SK-N-MC (cell line): ENCODE results near the gene TINAG.
A peak's percentile ranks its signal among the peaks of the same experiment; 100 is the strongest.

Experiments used
- DNase-seq: peaks from one replicate; pipeline ENCODE4 v3.0.0-alpha.2; 2011; ENCODE audit warnings: low read depth, low spot score
- H3K27ac ChIP-seq: fragments of 200-600 bp; sonication (generic); 2 replicates; pipeline ENCODE4 v1.5.1; 2016; ENCODE audit warnings: mixed run types
- H3K36me3 ChIP-seq: fragments of 200-600 bp; sonication (generic); 2 replicates; pipeline ENCODE4 v1.6.1; 2017; ENCODE audit warnings: antibody characterized with exemption, low read length, mixed read lengths; ENCODE audit not compliant: insufficient read depth
- H3K4me3 ChIP-seq: fragments of 200-600 bp; sonication (generic); 2 replicates; pipeline ENCODE4 v1.5.1; 2016
- H3K9ac ChIP-seq: fragments of 200-600 bp; sonication (generic); 2 replicates; pipeline ENCODE4 v1.8.0; 2017; ENCODE audit warnings: mixed run types, mixed read lengths; ENCODE audit not compliant: insufficient read length
- H3K9me3 ChIP-seq: fragments of 200-600 bp; sonication (generic); 2 replicates; pipeline ENCODE4 v1.6.1; 2017; ENCODE audit warnings: low read depth, mild to moderate bottlenecking, antibody characterized with exemption, low read length, moderate library complexity, mixed read lengths
- EZH2 ChIP-seq: fragments of 200-600 bp; sonication (generic); IDR thresholded peaks from one replicate; pipeline ENCODE4 v1.6.1; 2017; ENCODE audit warnings: antibody characterized with exemption
- FOXP2 ChIP-seq: optimal IDR thresholded peaks from 2 replicates; pipeline ENCODE3; 2011; ENCODE audit warnings: mild to moderate bottlenecking, moderate library complexity; ENCODE audit not compliant: insufficient read depth; ENCODE audit errors: extremely low read length, control extremely low read depth
- POLR2AphosphoS5 ChIP-seq: IDR thresholded peaks from 2 replicates; pipeline ENCODE4 v1.6.1; 2012; ENCODE audit warnings: mild to moderate bottlenecking, low read depth, low read length, borderline replicate concordance

TINAG gene

DNA sequence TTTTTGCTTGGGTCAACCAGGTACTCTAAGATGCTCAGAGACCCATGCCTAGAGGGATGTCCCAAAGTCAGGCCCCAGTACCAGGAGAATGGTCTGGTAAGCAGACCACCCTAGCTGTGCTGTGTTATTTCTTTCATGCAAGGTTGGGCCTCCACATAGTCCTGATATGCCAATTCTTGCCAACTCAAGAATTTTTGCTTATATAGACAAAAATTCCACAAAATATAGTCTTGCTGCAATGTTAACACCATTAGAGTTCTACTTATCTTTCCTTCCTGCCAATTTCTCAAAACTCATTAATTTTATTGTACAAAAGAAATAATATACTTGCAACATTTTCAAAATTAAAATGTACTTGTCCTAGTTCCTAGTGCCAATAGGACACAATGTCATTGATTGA lies 33.9 kb upstream of the TINAG start:
- no peaks in the 10 kb centered on the region; the same call in 1 of the 2 replicates for H3K9me3 ChIP-seq
- no peak overlapping the region for H3K9ac ChIP-seq
- TF ChIP-seq FOXP2 (no peak), POLR2AphosphoS5 (no peak), EZH2 (no peak)
- H3K27ac ChIP-seq, result no peak overlapping the region
- H3K36me3 ChIP-seq, result no peaks in the 10 kb centered on the region
- DNase-seq, result no peak
- no peak overlapping the region for H3K4me3 ChIP-seq

DNA sequence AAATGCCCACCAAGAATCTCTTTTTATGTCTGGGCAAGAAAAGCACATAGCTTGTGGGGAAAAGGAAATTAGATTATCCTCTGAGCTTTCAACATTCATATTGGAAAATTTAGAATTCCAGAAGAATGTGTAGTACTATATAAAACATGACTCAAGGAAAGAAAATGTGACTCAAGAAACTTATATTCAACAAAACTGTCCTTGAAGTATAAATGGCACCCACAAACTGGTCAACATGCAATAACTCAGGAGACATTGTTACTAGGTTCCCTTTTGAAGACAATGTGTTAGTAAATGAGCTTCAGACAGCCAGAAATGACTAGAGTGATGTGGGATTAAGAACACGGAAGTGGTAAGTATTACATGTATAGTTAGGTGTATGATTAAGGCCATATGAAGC lies 26.1 kb upstream of the TINAG start:
- Histone ChIP-seq H3K9ac (no peak overlapping the region), H3K9me3 (no peaks in the 10 kb centered on the region; the same call in 1 of the 2 replicates), H3K36me3 (no peaks in the 10 kb centered on the region), H3K4me3 (no peak overlapping the region), H3K27ac (peak overlapping the region; percentile 77)
- no peak for TF ChIP-seq FOXP2
- no peak for TF ChIP-seq POLR2AphosphoS5
- TF ChIP-seq EZH2, result no peak
- peak; percentile 24 for DNase-seq

DNA sequence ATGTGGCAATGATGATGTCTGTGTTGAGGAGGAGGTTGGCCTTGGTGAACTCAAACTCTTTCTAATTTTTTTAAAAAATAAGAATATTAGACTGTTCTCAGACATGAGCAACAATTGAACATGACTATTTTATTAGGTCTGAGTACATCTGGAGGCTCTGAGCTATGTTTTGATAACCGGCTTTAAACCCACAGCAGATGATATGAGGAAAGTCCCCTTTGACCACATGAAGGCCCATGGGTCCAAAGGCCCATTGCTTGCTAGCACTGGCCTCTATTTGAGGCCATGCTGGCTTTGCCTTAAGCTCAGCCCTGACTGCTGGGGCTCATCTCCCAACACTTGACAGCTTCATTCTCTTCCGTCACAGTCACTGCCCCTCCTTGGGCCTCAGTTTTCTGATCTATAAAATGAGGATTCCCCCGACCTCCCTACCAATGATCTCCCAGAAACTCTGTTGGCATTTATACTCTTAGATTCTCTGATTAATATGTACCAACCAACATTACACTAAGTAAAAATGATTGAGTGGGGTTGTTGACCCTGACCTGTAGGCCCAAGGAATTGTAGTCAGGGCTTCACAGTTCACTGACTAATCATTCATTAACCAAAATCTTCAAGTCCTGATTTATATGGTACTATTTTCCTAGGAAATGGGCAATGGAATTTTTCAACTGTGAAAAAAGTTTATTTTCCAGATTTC lies 23.9 kb upstream of the TINAG start:
- TF ChIP-seq FOXP2, result no peak
- no peak for TF ChIP-seq EZH2
- TF ChIP-seq POLR2AphosphoS5, result no peak

DNA sequence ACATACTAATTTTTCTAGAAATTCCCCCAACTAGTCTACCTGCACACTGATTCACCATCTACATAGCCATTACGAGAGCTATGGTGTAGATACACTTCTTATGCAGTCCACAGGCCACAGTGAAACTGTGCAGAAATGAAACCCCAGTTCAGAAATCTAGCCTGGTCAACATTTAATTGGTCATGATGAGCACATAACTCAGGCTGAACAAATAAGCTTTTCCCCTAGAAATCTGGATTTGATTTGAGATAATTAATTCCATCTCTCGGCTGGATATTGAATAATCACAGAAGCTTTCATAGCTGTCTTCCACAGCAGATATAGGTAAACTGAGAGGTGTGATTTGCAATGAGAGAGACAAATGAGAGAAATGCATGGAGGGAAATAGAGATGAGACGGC lies 22.6 kb upstream of the TINAG start:
- no peak overlapping the region for H3K9ac ChIP-seq
- TF ChIP-seq POLR2AphosphoS5, result no peak
- no peak for TF ChIP-seq EZH2
- no peak for TF ChIP-seq FOXP2
- H3K4me3 ChIP-seq, result peak overlapping the region; percentile 11; the same call in 1 of the 2 replicates
- no peaks in the 10 kb centered on the region for H3K36me3 ChIP-seq
- 0 out of 2 replicates have a peak overlapping the region, but pooled peaks have one; percentile 17 for H3K27ac ChIP-seq
- no peak for DNase-seq
- no peaks in the 10 kb centered on the region for H3K9me3 ChIP-seq

More for the DNA sequence above, 23.9 kb upstream of the TINAG start:
- no peak overlapping the region for H3K9ac ChIP-seq
- no peaks in the 10 kb centered on the region for H3K9me3 ChIP-seq
- H3K36me3 ChIP-seq, result no peaks in the 10 kb centered on the region
- H3K4me3 ChIP-seq, result no peak overlapping the region
- DNase-seq, result no peak
- H3K27ac ChIP-seq, result no peak overlapping the region

DNA sequence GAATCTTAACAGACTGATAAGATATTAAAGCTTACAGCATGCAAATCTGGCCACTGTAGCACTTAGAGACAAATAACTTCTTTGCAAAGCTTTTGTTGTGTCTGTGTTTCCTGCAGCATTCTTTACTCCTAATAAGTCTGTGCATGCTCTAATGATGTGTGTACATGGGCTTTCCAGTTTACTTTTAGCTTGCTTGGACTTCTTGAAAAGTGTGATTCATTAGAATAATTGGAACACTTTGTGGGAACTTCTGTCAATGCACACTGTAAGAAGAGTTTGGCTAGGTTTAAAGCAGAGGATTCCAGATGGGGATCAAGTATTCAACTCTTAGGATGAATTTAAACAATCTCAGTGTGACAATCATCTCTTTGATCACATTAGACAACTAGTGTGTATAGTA lies 22.1 kb upstream of the TINAG start:
- H3K9ac ChIP-seq, result no peak overlapping the region
- DNase-seq, result no peak
- TF ChIP-seq POLR2AphosphoS5, result no peak
- TF ChIP-seq EZH2, result no peak
- TF ChIP-seq FOXP2, result no peak

DNA sequence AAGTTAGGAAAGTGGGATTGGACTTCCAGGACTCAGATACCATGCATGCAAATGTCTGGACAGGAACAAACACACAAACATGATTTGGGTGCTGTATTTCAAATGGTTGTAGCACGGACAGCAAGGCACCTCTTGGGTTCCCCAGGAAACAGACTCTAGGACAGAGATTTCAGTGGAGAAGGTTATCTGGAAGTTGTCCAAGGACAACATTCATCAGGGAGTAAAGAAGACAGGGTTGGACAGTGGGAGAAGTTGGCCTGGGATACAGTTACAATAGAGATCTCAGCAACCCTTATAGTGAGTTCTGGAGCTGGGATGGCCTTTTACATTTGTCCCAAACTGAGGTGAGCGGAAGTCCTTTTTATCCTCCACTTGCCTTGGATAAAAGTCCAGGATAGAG lies 19.8 kb upstream of the TINAG start:
- H3K27ac ChIP-seq, result no peak overlapping the region
- TF ChIP-seq EZH2 (no peak), POLR2AphosphoS5 (no peak), FOXP2 (no peak)
- DNase-seq, result no peak
- H3K9me3 ChIP-seq, result no peaks in the 10 kb centered on the region
- H3K36me3 ChIP-seq, result no peaks in the 10 kb centered on the region
- no peak overlapping the region for H3K9ac ChIP-seq
- H3K4me3 ChIP-seq, result no peak overlapping the region

More for the DNA sequence above, 22.1 kb upstream of the TINAG start:
- Histone ChIP-seq H3K36me3 (no peaks in the 10 kb centered on the region), H3K27ac (no peak overlapping the region), H3K9me3 (no peaks in the 10 kb centered on the region), H3K4me3 (no peak overlapping the region)

DNA sequence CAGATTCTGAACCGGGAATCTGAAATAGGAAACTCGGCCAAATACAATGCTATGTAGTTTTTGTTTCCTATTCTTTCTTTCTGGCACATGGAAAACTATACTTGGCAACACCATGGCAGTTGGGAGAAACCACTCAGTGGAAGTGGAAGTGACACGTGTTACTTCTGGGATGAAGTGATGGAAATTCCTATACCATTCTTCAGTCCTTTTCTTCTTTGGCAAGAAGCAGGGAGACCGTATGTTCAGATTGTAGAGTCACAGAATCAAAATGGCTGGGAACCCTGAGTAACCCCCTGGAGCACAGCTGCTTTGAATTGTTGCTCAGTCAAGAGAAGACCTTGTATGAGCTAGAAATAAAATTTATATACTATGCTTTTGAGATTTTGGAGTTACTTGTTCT lies 18.8 kb upstream of the TINAG start:
- no peaks in the 10 kb centered on the region for H3K9me3 ChIP-seq
- H3K4me3 ChIP-seq, result no peak overlapping the region
- H3K36me3 ChIP-seq, result no peaks in the 10 kb centered on the region
- TF ChIP-seq POLR2AphosphoS5, result no peak
- no peak for TF ChIP-seq EZH2
- TF ChIP-seq FOXP2, result no peak
- no peak overlapping the region for H3K9ac ChIP-seq
- H3K27ac ChIP-seq, result no peak overlapping the region
- DNase-seq, result no peak

DNA sequence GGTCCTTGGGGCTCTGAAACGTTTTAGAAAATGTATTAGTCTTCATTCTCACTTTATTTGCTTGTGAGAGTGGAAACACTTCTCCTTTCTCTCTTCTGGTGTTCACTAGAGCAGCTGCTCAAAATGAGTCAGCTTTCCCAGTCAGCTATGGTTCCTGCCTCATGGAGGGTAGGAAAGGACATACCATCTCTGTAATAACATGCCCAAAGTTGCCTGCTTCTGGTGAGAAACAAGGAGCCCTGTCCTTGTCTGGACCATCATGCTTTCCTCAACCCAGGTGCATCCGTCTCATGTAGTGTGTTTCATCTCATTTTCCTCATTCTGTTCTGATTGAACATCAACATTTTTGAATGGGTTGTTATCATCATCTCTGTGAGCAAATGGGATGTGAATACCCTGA lies 17.1 kb upstream of the TINAG start:
- Histone ChIP-seq H3K4me3 (no peak overlapping the region), H3K9me3 (no peaks in the 10 kb centered on the region)

More for the DNA sequence above, 17.1 kb upstream of the TINAG start:
- DNase-seq, result no peak
- TF ChIP-seq FOXP2 (no peak), POLR2AphosphoS5 (no peak)
- Histone ChIP-seq H3K36me3 (no peaks in the 10 kb centered on the region), H3K9ac (no peak overlapping the region), H3K27ac (no peak overlapping the region)
